Caco-2 (cell line): Measurements from ENCODE around the gene CCDC9B. TPM values are rescaled to one million over a fixed set of nuclear protein-coding genes. Genes with fewer than 3 reads are reported as not detected.

Experiments used
- BruUV-seq: library from RNA; stranded (reverse); fragments of 400-500 nt; replicated peaks from 2 replicates; lab custom pipeline; 2021; lab: Mats Ljungman, UMichigan
- CTCF ChIA-PET: fragments of 300-600 bp; sonication (Branson Sonifier 250); formaldehyde crosslinking; loops from one replicate; lab custom pipeline; 2022; ENCODE audit warnings: antibody characterized with exemption; lab: Charles Lee
- POLR2A ChIA-PET: fragments of 300-600 bp; sonication (Branson Sonifier 250); formaldehyde crosslinking; loops from one replicate; lab custom pipeline; 2022; ENCODE audit warnings: antibody characterized with exemption; lab: Charles Lee
- DNase-seq, 2 experiments: peaks; one replicate each; pipeline versions ENCODE4 v3.0.0 to v3.0.0-alpha.2; 2020 to 2022
- H3K27me3 ChIP-seq: replicated peaks from 2 replicates; pipeline ENCODE4 v1.6.0; 2011; ENCODE audit warnings: low read length; ENCODE audit not compliant: control insufficient read depth, insufficient read depth
- H3K36me3 ChIP-seq: 2 replicates; pipeline ENCODE4 v1.5.1; 2011; ENCODE audit warnings: low read length; ENCODE audit not compliant: control insufficient read depth, insufficient read depth
- H3K4me1 ChIP-seq: fragments of 250-450 bp; sonication (Bioruptor Pico); 2 replicates; pipeline ENCODE4 v1.5.1; 2020; ENCODE audit warnings: mild to moderate bottlenecking
- H3K4me3 ChIP-seq: 2 replicates; pipeline ENCODE4 v1.5.1; 2011; ENCODE audit warnings: low read depth, mild to moderate bottlenecking, control low read depth, low read length
- H3K9me3 ChIP-seq: fragments of 250-450 bp; sonication (Bioruptor Pico); 2 replicates; pipeline ENCODE4 v1.5.1; 2020; ENCODE audit warnings: mild to moderate bottlenecking, moderate library complexity
- H3K27ac Mint-ChIP-seq: one replicate; pipeline ENCODE4 v1.8.0; 2022; ENCODE audit warnings: mixed read lengths; ENCODE audit not compliant: unreplicated experiment
- H3K27me3 Mint-ChIP-seq: one replicate; pipeline ENCODE4 v1.8.0; 2022; ENCODE audit warnings: mixed read lengths; ENCODE audit not compliant: insufficient read depth, unreplicated experiment
- H3K36me3 Mint-ChIP-seq: one replicate; pipeline ENCODE4 v1.8.0; 2022; ENCODE audit warnings: mild to moderate bottlenecking, mixed read lengths; ENCODE audit not compliant: insufficient read depth, unreplicated experiment
- H3K4me1 Mint-ChIP-seq: one replicate; pipeline ENCODE4 v1.8.0; 2022; ENCODE audit warnings: low read depth, mixed read lengths; ENCODE audit not compliant: unreplicated experiment
- H3K4me3 Mint-ChIP-seq: one replicate; pipeline ENCODE4 v1.8.0; 2022; ENCODE audit warnings: mild to moderate bottlenecking, moderate library complexity, mixed read lengths; ENCODE audit not compliant: unreplicated experiment
- H3K9me3 Mint-ChIP-seq: one replicate; pipeline ENCODE4 v1.8.0; 2022; ENCODE audit warnings: mixed read lengths; ENCODE audit not compliant: unreplicated experiment
- CTCF ChIP-seq, 2 experiments: fragments of 200-600 bp in 1 of 2; IDR thresholded peaks; 1 replicate in 1 of 2; 2 replicates in 1 of 2; pipeline versions ENCODE4 v1.5.1 to v1.8.0; 2011 to 2022; ENCODE audit warnings: antibody characterized with exemption in 1 of 2, control low read depth in 1 of 2, inconsistent platforms in 1 of 2, low read depth in 1 of 2, low read length in 1 of 2, mild to moderate bottlenecking in 1 of 2, moderate library complexity in 1 of 2; ENCODE audit not compliant: insufficient read depth in 1 of 2, severe bottlenecking in 1 of 2, unreplicated experiment in 1 of 2
- intact Hi-C: fragments of 100-400 bp; cut with micrococcal nuclease; formaldehyde crosslinking; loops from one replicate; pipeline ENCODE4 v1.10.0; 2022; ENCODE audit not compliant: unreplicated experiment
- total RNA-seq: library from RNA; stranded (reverse); gene quantifications from 2 replicates; pipeline ENCODE4 v1.2.3, GENCODE V29; 2022

Gene CCDC9B
- total RNA-seq, 1 experiment from 2014 or later, result 0.86 TPM

- peaks cover 26% of the 10 kb centered on the region for H3K4me1 ChIP-seq
- H3K36me3 Mint-ChIP-seq, result peaks cover 6% of the 10 kb centered on the region
- no peak overlapping the region for H3K27ac Mint-ChIP-seq
- H3K9me3 ChIP-seq, result no peaks in the 10 kb centered on the region
- H3K4me3 ChIP-seq, result no peak overlapping the region
- BruUV-seq, result no TSS peak
- POLR2A ChIA-PET, result no interaction called here
- peaks cover 1% of the 10 kb centered on the region; the same call in 1 of the 2 replicates for H3K36me3 ChIP-seq
- H3K9me3 Mint-ChIP-seq, result no peaks in the 10 kb centered on the region
- H3K27me3 Mint-ChIP-seq, result no peaks in the 10 kb centered on the region
- no peak overlapping the region for H3K4me3 Mint-ChIP-seq
- no peak for DNase-seq
- H3K27me3 ChIP-seq, result no peaks in the 10 kb centered on the region
- CTCF ChIA-PET, result no interaction called here
- intact Hi-C loops, result no loop called here
- H3K4me1 Mint-ChIP-seq, result peaks cover 24% of the 10 kb centered on the region
- no peak for TF ChIP-seq CTCF (IDR thresholded peaks at IDR 0.05; ENCODE audit: insufficient read depth in 1 of 2, low read depth in 1 of 2, low read length in 1 of 2, severe bottlenecking in 1 of 2, unreplicated experiment in 1 of 2)
Measured at GRCh38 chr15:40331026-40331425, 9.7 kb downstream of the CCDC9B start.

GRCh38 chr15:40330368-40330836 lies 10.3 kb downstream of the CCDC9B start:
- Histone ChIP-seq H3K4me1 (peaks cover 20% of the 10 kb centered on the region), H3K9me3 (no peaks in the 10 kb centered on the region), H3K27me3 (no peaks in the 10 kb centered on the region), H3K36me3 (peaks cover 1% of the 10 kb centered on the region; the same call in 1 of the 2 replicates), H3K4me3 (no peak overlapping the region)
- BruUV-seq, result no TSS peak
- ChIA-PET CTCF (no interaction called here), POLR2A (no interaction called here)
- DNase-seq, result no peak
- Mint-ChIP-seq H3K36me3 (peaks cover 6% of the 10 kb centered on the region), H3K27ac (no peak overlapping the region), H3K4me1 (peaks cover 23% of the 10 kb centered on the region), H3K9me3 (no peaks in the 10 kb centered on the region), H3K27me3 (no peaks in the 10 kb centered on the region), H3K4me3 (no peak overlapping the region)
- intact Hi-C loops, result no loop called here
- TF ChIP-seq CTCF (IDR thresholded peaks at IDR 0.05; ENCODE audit: insufficient read depth in 1 of 2, low read depth in 1 of 2, low read length in 1 of 2, severe bottlenecking in 1 of 2, unreplicated experiment in 1 of 2), result no peak

- intact Hi-C loops, result no loop called here
- Mint-ChIP-seq H3K27me3 (no peaks in the 10 kb centered on the region), H3K27ac (no peak overlapping the region), H3K4me1 (peaks cover 17% of the 10 kb centered on the region), H3K4me3 (no peak overlapping the region), H3K9me3 (no peaks in the 10 kb centered on the region), H3K36me3 (peaks cover 6% of the 10 kb centered on the region)
- ChIA-PET CTCF (no interaction called here), POLR2A (no interaction called here)
- Histone ChIP-seq H3K4me3 (no peak overlapping the region), H3K4me1 (peaks cover 14% of the 10 kb centered on the region), H3K27me3 (no peaks in the 10 kb centered on the region), H3K9me3 (no peaks in the 10 kb centered on the region), H3K36me3 (peaks cover 1% of the 10 kb centered on the region; the same call in 1 of the 2 replicates)
- TF ChIP-seq CTCF (IDR thresholded peaks at IDR 0.05; ENCODE audit: insufficient read depth in 1 of 2, low read depth in 1 of 2, low read length in 1 of 2, severe bottlenecking in 1 of 2, unreplicated experiment in 1 of 2), result no peak
- BruUV-seq, result no TSS peak
- DNase-seq, result no peak
Measured at GRCh38 chr15:40329804-40330203, 10.9 kb downstream of the CCDC9B start.
